OCI-M1 (cell line): ENCODE measurements around the gene JPH4.

ENCODE experiments used
- DNase-seq: peaks from one replicate; lab custom pipeline; 2025; lab: John Stamatoyannopoulos, UW

Gene JPH4

GRCh38 chr14:23525611-23526010 is 53.0 kb downstream of the JPH4 start:
- DNase-seq = no peak

DNA sequence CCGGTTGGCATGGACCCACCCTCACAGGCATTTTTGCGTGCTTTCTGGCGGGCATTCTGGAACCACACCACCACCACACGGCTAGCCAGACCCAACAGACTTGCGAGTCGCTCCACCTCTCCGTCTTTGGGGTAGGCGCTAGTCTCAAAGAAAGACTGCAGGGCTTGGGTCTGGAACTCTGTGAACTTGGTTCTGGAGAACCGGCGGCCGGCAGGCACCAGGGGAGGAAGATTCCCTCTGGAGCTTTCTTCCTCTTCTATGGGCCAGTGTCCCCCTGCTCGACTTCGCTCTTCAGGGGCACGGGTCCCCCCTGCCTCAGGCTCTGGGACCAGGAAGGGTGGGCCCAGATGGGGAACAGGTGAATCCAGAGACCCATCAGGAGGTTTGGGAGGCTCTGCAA is 53.6 kb downstream of the JPH4 start:
- DNase-seq = no peak

DNA sequence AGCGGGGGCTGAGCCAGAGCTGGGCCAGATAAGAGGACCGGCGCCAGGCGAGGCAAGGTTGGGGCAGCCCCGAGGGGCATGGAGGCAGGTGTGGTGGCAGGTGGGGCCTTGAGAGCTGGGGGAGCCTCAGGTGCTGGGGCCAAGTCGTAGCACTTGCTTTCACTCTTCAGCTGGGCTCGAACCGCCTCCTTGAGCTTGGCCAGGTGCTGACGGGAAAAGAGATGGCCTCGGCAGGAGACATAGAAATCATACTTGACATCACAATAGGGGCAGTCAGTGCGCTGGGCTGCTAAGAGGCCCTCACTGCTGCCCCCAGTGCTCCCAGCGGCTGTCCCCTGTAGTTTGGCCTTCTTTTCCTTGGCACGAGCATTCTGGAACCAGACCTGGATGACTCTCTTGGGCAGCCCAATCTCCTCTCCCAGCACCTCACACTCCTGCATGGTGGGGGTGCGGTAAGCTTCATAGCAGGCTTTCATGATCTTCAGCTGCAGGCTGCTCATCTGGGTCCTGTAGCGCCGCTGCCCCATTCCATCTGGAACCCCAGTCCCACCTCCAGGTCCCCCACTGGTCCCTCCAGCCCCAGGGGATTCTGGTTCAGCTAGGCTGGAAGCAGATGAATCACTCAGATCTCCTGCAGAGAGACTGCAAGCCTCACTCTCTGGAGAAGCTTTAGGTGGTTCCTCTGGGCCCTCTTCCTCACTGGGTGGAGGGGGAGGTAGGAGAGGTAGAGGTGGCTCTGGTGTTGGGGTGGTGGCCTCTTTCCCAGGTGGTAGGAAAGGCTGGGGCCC is 55.2 kb downstream of the JPH4 start:
- no peak for DNase-seq

GRCh38 chr14:23522643-23523198 is 55.9 kb downstream of the JPH4 start:
- no peak for DNase-seq

GRCh38 chr14:23521785-23522640 is 56.6 kb downstream of the JPH4 start:
- DNase-seq = no peak

DNA sequence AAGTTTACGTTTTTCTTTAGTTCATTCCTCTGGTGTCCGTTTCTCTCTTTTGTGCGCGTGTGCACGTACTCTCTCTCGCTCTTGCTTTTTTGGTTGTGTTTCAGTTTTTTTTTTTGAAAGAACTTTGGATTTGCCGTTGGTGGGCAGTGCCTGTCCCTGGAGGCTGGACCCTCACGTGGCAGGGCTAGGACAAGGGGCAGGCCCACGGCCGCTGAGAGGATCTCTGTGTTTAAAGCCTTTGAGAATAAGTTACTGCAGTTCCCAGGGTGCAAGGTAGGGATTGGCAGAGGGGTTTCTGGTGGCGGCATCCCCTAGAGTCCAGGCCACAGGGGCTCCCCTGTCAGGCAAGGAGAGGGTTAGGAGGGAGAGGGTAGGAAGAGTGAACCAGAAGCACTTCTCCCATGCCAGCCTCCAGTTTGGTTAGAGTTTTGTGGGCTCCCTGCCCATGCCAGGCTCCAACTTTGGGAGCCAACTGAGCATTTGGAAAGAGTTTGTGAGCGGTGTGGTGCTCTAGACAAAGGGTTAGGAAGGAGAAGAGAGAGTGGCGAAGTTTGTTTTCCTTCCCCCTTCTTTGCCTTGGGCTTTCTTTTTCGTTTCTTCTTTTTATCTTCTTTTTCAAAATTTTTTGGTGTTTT is 57.6 kb downstream of the JPH4 start:
- DNase-seq = no peak

DNA sequence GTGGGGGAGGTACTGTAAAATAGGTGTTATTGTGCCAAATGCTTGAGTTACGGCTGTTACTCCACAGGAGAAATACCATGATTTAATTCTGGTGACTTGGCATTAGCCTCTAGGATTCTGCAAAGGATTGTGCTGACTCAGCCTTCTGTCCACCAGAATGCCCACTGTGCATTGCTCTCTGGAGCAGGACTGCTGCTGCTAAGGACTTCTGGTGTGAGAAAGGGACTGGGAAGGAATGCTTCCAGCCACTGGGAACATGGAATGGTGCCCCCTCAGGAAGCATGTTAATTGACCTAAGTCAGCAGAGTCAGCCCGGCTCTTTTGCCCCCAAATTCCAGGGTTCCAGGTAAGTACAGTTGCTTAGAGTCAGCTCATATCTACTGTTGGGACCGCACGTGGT is 59.9 kb downstream of the JPH4 start:
- no peak for DNase-seq
